ENCODE results near the gene SMAD5. TPM values are rescaled to one million over a fixed set of nuclear protein-coding genes. Genes with fewer than 3 reads are reported as not detected.
A peak's percentile ranks its signal among the peaks of the same experiment; 100 is the strongest.

The SMAD5 gene
- total RNA-seq, 1 donor from 2014 or later, result 37.2 TPM

GRCh38 chr5:136190904-136191303, 58.3 kb downstream of the SMAD5 start:
- DNase-seq (no peak), ATAC-seq (ENCODE audit: poor library complexity) (no peak)
- intact Hi-C loops (cut with DNase I), result no loop called here

DNA sequence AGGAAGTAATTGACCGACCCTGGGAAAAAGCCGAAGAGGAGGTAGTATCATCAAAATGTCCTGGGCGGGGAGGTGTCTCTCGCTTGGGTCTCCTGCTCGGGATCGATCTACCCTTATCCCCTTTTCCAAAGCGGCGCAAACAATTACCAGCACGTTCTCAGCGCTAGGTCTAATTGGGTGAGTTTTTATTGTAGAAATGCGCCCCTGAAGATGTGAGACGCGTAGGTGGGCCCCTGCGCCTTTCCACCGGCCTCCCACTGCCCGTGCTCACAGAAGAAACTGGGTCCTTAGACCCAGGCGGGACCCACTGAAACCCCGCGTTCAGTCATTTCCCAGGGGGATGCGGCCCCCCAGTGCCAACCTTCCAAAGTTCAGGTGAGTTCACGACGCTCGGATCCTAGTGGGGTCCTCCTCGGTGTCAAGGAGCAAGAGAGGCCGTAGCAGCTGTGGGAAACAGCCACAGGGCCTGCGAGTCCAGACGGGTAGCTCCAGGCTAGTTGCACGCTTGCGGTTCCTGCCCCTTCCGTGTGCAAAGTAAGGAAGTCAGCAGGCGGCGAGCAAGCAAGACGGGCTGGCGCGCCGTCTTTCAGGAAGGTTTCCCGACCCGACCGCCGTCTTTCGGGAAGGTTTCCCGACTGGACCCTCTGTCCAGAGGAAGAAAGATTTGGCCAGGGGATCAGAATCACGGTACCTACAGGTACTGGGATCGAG, 58.8 kb downstream of the SMAD5 start:
- ATAC-seq (ENCODE audit: poor library complexity) (no peak), DNase-seq (no peak)
- intact Hi-C loops (cut with DNase I), result no loop called here

- intact Hi-C loops (cut with DNase I), result no loop called here
- ATAC-seq (ENCODE audit: poor library complexity) (peak; percentile 47), DNase-seq (no peak)
Observed at GRCh38 chr5:136192015-136192525, 59.4 kb downstream of the SMAD5 start.

GRCh38 chr5:136192526-136193321, 60.1 kb downstream of the SMAD5 start, which contains the start of gene SMIM32:
Gene SMIM32 (minus strand): TSS chr5:136193162. CDS start chr5:136192524, 638 bp downstream.
- DNase-seq, result no peak
- intact Hi-C loops (cut with DNase I), result no loop called here
- ATAC-seq (ENCODE audit: poor library complexity), result peak; percentile 53

DNA sequence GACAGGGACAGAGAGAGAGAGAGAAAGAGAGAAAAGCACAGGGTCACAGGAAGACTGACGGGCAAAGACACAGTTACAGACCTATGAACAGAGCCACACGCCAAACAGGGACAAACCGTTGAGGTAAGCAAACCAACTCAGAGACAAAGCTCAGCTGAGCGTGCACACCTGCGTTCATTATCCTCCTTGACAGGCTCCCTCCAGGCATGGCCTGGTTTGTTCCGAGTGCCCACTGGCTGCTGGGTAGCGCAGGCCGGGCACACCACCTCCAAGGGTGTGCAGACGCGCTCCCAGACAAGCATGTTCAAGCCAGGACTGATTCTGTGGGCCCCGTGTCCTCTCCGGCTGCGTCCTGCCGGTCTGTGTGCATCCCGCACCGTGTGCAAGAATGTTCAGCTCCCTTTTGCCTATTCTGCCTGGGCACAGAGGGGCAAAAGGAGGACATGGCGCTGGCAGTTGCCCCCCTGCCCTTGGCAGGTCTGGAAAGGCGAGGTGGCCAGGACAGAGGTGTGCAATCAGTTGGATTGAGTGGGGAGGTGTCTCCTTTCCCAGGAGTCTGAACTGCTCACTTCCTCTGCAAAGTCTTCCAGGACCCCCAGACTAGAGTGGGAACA, 60.8 kb downstream of the SMAD5 start:
- ATAC-seq (ENCODE audit: poor library complexity) (no peak), DNase-seq (no peak)
- intact Hi-C loops (cut with DNase I), result no loop called here

GRCh38 chr5:136194576-136194975, 61.9 kb downstream of the SMAD5 start:
- DNase-seq, result no peak
- ATAC-seq (ENCODE audit: poor library complexity), result no peak
- intact Hi-C loops (cut with DNase I), result no loop called here

GRCh38 chr5:136195971-136196820, 63.6 kb downstream of the SMAD5 start:
- no peak for ATAC-seq (ENCODE audit: poor library complexity)
- no peak for DNase-seq

DNA sequence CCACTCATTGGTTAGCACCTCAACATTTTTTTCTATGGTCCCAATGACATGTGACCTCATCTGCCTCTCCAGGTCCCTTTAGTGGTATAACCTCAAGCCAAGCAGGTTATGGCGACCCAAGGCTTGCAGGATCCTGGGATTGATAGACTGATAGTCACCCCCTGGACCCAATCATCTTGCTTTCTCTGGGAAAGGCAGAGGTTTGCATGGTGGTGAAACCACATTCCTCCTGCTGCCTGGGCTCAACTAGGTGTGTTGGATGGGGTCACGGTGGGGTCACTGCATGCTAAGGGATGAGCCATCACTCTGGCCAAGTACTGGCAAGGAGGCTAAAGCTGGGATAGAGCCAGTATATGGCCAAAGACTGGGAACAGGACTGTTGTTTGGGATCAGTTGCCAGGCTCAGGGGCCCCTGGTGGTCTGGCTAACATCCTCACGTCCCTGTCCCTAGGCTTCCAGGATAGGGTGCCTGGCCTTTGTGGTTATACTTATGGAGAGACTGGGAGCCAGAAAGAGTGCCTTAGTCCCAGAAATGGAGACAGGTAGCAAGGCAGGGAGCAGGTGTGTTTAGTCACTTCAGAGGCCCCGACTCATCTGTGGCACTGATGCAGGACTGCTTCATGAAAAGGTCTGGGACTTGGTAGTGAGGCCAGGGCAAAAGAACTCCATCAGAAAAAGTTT, 65.0 kb downstream of the SMAD5 start:
- intact Hi-C loops (cut with DNase I), result no loop called here
- ATAC-seq (ENCODE audit: poor library complexity) (no peak), DNase-seq (no peak)

More at GRCh38 chr5:136195971-136196820, 63.6 kb downstream of the SMAD5 start:
- intact Hi-C loops (cut with DNase I), result no loop called here

GRCh38 chr5:136198453-136198852, 65.8 kb downstream of the SMAD5 start:
- intact Hi-C loops (cut with DNase I), result no loop called here
- ATAC-seq (ENCODE audit: poor library complexity) (no peak), DNase-seq (no peak)

GRCh38 chr5:136199408-136199807, 66.8 kb downstream of the SMAD5 start:
- no peak for DNase-seq
- no peak for ATAC-seq (ENCODE audit: poor library complexity)
- intact Hi-C loops (cut with DNase I), result no loop called here

DNA sequence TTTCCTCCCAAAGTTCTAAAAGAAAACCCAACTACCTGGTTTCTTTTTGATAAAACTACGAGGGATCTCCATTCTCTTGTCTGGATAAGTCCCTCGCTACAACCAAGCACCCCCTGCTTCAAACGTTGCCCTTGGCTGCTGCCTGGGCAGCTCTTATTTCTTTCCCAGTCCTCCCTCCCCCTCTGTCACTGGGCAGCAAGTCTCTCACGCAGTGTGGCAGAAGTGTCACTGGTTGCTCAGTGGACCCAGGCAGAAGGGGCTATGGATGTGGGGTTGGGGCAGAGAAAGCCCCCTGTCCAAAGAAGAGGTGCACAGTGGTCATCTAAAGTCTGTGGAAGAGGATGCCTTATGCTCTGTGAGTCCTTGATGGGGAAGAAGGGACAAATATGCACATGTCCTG, 67.5 kb downstream of the SMAD5 start:
- ATAC-seq (ENCODE audit: poor library complexity) (no peak), DNase-seq (no peak)
- intact Hi-C loops (cut with DNase I), result no loop called here

DNA sequence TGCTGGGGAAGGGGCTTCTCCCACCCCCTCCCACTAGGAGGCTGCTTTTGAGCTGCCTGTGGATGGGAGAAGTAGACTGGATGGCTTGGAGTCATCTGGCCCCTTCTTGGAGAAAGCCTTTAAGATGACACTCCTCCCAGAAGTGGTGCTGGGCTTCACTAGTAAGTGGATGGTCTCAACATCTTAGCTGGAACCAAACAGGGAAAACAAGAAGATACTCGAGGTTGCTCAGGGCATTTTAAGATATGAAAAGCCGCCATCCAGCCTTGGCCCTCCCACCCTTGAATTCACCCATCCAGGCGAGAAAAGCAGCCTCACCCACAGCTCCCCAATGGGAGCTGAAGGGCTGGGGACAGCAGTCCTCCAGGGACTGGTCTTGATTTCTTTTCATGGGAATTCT, 68.1 kb downstream of the SMAD5 start:
- DNase-seq (no peak), ATAC-seq (ENCODE audit: poor library complexity) (no peak)
- intact Hi-C loops (cut with DNase I), result no loop called here

GRCh38 chr5:136201870-136202269, 69.2 kb downstream of the SMAD5 start:
- intact Hi-C loops (cut with DNase I), result no loop called here
- ATAC-seq (ENCODE audit: poor library complexity), result no peak
- DNase-seq, result no peak

- DNase-seq, result no peak
- intact Hi-C loops (cut with DNase I), result no loop called here
- no peak for ATAC-seq (ENCODE audit: poor library complexity)
Observed at GRCh38 chr5:136202469-136203205, 70.0 kb downstream of the SMAD5 start.

DNA sequence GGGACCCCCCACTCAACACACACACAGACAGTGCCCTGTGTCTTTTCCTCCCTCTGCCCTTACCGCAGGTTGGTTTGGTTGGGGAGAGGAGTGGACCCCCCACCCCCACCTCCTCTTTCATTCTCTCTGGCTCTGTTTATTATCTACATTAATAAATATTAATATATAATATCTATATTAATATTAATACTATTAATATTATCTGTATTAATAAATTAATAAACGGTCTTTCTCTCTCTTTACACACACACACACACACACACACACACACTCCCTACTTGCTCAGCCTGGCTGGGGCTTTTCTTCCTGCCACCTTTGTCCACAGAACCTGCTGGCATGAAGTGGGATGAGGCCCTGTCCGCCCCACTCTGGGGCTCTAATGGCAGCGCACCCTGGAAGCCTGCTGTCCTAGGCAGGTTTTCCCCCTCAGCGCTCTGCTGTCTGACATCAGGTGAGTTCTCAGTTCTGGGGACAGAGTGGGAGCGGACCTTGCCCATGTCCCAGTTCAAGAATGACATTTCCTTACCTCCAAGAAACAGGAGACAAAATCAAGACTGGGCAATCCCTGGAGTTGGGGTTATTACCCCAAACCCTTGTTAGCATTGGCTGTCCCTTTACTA, 70.8 kb downstream of the SMAD5 start:
- intact Hi-C loops (cut with DNase I), result no loop called here
- ATAC-seq (ENCODE audit: poor library complexity) (no peak), DNase-seq (no peak)

GRCh38 chr5:136205061-136205702, 72.5 kb downstream of the SMAD5 start:
- intact Hi-C loops (cut with DNase I), result no loop called here
- DNase-seq (no peak), ATAC-seq (ENCODE audit: poor library complexity) (no peak)

DNA sequence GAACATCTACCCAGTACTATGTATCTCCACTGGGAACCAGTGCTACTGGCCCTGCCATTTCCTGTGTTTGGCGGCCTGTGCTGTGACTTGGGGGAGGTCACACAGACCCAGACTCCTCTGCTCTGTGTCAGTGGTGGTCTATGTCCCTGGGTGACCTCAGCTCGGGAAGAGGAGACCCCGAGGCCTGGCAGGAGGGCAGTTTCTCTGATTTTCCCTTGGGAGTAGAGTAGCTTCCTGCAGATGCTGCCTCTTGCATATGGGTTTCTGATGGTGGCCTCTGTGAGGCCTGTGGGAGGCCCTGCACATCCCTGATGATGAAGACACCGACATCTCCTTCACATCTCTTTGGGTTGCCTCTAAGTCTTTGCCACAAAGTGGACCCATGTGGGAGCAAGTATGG, 73.3 kb downstream of the SMAD5 start:
- no peak for ATAC-seq (ENCODE audit: poor library complexity)
- DNase-seq, result no peak
- intact Hi-C loops (cut with DNase I), result no loop called here

All from Right ventricle myocardium superior (tissue), 1 donor.